MM.1S (cell line): Measurements from ENCODE around the gene CABLES2.

Experiments used
- DNase-seq: peaks from one replicate; pipeline ENCODE4 v3.0.0-alpha.2; 2015
- H2AFZ ChIP-seq: fragments of 300-600 bp; sonication (generic); 2 replicates; pipeline ENCODE4 v1.6.0; 2016; ENCODE audit warnings: antibody characterized with exemption, low read length
- H3F3A ChIP-seq: fragments of 300-600 bp; sonication (generic); 2 replicates; pipeline ENCODE4 v1.6.1; 2016; ENCODE audit warnings: mild to moderate bottlenecking, antibody characterized with exemption, low read length, moderate library complexity, mixed read lengths; ENCODE audit not compliant: insufficient read depth
- H3K27ac ChIP-seq: fragments of 300-600 bp; sonication (generic); 2 replicates; pipeline ENCODE4 v1.5.1; 2016; ENCODE audit warnings: mild to moderate bottlenecking, low read length
- H3K27me3 ChIP-seq: fragments of 300-600 bp; sonication (generic); replicated peaks from 2 replicates; pipeline ENCODE4 v1.6.0; 2016; ENCODE audit warnings: low read length; ENCODE audit not compliant: insufficient read depth
- H3K36me3 ChIP-seq: fragments of 300-600 bp; sonication (generic); replicated peaks from 2 replicates; pipeline ENCODE4 v1.6.1; 2016; ENCODE audit warnings: mild to moderate bottlenecking, low read length, mixed read lengths; ENCODE audit not compliant: insufficient read depth
- H3K4me1 ChIP-seq: fragments of 300-600 bp; sonication (generic); 2 replicates; pipeline ENCODE4 v1.6.1; 2016; ENCODE audit warnings: low read length, mixed read lengths
- H3K4me2 ChIP-seq: fragments of 300-600 bp; sonication (generic); 2 replicates; pipeline ENCODE4 v1.6.0; 2016; ENCODE audit warnings: low read depth, low read length
- H3K4me3 ChIP-seq: fragments of 300-600 bp; sonication (generic); 2 replicates; pipeline ENCODE4 v1.5.1; 2016; ENCODE audit warnings: low read length, mixed read lengths
- H3K79me2 ChIP-seq: fragments of 300-600 bp; sonication (generic); 2 replicates; pipeline ENCODE4 v1.6.1; 2016; ENCODE audit warnings: mixed run types, low read length, mixed read lengths
- H3K9ac ChIP-seq: fragments of 300-600 bp; sonication (generic); 2 replicates; pipeline ENCODE4 v1.6.1; 2016; ENCODE audit warnings: low read length, mixed read lengths
- H3K9me2 ChIP-seq: fragments of 300-600 bp; sonication (generic); replicated peaks from 2 replicates; pipeline ENCODE4 v1.6.1; 2016; ENCODE audit warnings: mild to moderate bottlenecking, low read length, mixed read lengths; ENCODE audit not compliant: insufficient read depth
- H3K9me3 ChIP-seq: fragments of 300-600 bp; sonication (generic); replicated peaks from 2 replicates; pipeline ENCODE4 v1.6.1; 2016; ENCODE audit warnings: mild to moderate bottlenecking, low read length, mixed read lengths; ENCODE audit not compliant: insufficient read depth
- H4K20me1 ChIP-seq: fragments of 300-600 bp; sonication (generic); 2 replicates; pipeline ENCODE4 v1.6.1; 2016; ENCODE audit warnings: mild to moderate bottlenecking, low read length, moderate library complexity, mixed read lengths; ENCODE audit not compliant: insufficient read depth
- EZH2 ChIP-seq: fragments of 300-600 bp; sonication (generic); optimal IDR thresholded peaks from 2 replicates; pipeline ENCODE3; 2017; ENCODE audit warnings: low read depth, mild to moderate bottlenecking, antibody characterized with exemption, low read length, mixed read lengths
- EZH2phosphoT487 ChIP-seq: fragments of 300-600 bp; sonication (generic); IDR thresholded peaks from 2 replicates; pipeline ENCODE4 v1.6.1; 2018; ENCODE audit warnings: antibody characterized with exemption, low read length
- TF ChIP-seq, protein P1 (sequence below): fragments of 300-600 bp; sonication (generic); IDR thresholded peaks from 2 replicates; pipeline ENCODE4 v1.5.1; 2016; ENCODE audit warnings: antibody characterized with exemption, low read length, mixed read lengths

CABLES2 gene

DNA sequence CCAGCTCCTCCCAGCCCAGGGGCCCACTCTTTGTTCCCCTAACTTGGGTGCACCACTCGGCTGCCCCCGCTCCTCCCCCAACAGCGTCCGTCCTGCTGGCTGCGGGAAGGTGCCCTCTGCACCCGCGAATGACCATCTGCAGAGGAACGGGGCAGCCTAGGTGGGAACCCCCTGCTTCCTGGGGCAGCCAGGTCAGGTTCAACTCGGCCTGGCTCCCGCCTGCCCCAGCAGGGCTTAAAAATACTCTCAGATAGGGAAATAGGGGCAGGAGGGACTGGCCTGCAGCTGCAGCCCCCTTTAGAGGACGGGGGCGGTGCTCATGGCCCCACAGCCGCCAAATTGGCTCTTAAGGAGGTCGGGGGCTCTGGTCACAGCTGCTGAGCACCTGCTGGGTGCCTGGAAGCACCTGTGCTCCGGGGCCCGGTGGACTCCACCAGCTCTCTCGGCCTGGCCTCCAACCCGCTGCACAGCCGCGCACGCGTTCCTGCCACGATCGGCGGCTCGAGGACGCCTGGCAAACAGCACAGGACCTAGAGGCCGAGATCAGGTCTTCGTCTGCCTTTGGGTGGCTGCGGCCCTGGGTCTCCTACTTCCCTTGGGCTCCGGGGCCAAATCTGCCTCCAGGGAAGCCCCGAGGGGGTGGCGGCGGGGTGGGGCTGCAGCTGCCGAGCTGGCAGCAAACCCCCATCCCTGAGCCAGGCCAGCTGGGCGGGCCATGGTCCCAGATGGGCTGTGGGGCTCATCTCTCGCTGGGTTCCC lies 39.3 kb downstream of the CABLES2 start:
- H3K4me1 ChIP-seq: peaks cover 13% of the 10 kb centered on the region

DNA sequence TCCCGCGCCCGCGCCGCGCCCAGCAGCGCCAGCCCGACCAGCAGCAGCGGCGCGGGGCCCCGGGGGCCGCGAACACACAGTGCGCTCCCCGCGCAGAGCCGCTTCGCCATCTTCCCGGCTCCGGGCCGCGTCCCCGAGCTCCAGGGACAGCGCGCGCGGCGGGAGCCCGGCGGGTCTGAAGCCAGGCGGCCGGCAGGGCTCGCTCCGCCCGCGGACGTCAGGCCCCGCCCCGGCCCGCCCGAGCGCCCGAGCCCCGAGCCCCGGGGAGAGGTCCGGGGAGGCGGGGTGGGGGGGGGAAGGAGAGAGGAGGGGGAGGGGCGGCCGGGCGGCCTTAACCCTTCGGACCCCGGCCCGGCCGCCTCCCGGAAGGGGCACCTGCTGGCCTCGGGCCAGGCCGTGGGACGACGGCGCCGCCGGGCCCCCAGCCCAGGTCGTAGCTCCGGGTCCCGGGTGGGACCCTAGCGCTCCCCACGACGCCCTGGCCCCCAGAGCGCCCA lies 39.9 kb downstream of the CABLES2 start, which contains the start of gene LAMA5:
TSS of gene LAMA5 (minus strand) at position 177 of the 497 bp plus-strand sequence. CDS start at position 110, 67 bp downstream.
- Histone ChIP-seq H3F3A (peaks cover 4% of the 10 kb centered on the region; the same call in 1 of the 2 replicates), H3K4me2 (peak within 1 kb of the TSS; percentile 99), H3K9ac (peak within 1 kb of the TSS; percentile 90), H3K4me1 (peaks cover 13% of the 10 kb centered on the region), H3K9me3 (no peaks in the 10 kb centered on the region), H3K4me3 (peak within 1 kb of the TSS; percentile 90), H3K79me2 (peaks cover 46% of the 10 kb centered on the region), H3K27ac (peak within 1 kb of the TSS; percentile 2; the same call in 1 of the 2 replicates), H3K36me3 (no peaks in the 10 kb centered on the region), H4K20me1 (no peaks in the 10 kb centered on the region), H3K27me3 (no peaks in the 10 kb centered on the region), H2AFZ (peak within 1 kb of the TSS; percentile 91), H3K9me2 (no peaks in the 10 kb centered on the region)
- peak; percentile 66 for DNase-seq
- TF ChIP-seq, protein P1, sequence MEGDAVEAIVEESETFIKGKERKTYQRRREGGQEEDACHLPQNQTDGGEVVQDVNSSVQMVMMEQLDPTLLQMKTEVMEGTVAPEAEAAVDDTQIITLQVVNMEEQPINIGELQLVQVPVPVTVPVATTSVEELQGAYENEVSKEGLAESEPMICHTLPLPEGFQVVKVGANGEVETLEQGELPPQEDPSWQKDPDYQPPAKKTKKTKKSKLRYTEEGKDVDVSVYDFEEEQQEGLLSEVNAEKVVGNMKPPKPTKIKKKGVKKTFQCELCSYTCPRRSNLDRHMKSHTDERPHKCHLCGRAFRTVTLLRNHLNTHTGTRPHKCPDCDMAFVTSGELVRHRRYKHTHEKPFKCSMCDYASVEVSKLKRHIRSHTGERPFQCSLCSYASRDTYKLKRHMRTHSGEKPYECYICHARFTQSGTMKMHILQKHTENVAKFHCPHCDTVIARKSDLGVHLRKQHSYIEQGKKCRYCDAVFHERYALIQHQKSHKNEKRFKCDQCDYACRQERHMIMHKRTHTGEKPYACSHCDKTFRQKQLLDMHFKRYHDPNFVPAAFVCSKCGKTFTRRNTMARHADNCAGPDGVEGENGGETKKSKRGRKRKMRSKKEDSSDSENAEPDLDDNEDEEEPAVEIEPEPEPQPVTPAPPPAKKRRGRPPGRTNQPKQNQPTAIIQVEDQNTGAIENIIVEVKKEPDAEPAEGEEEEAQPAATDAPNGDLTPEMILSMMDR: no peak
- TF ChIP-seq EZH2phosphoT487 (no peak), EZH2 (no peak)

More for the DNA sequence above, 39.3 kb downstream of the CABLES2 start:
- Histone ChIP-seq H3K27me3 (no peaks in the 10 kb centered on the region), H4K20me1 (no peaks in the 10 kb centered on the region), H3F3A (peaks cover 4% of the 10 kb centered on the region; the same call in 1 of the 2 replicates), H3K27ac (no peak overlapping the region), H2AFZ (peak overlapping the region; percentile 91), H3K36me3 (no peaks in the 10 kb centered on the region), H3K4me3 (peak overlapping the region; percentile 59), H3K4me2 (peak overlapping the region; percentile 99), H3K9me2 (no peaks in the 10 kb centered on the region), H3K9ac (peak overlapping the region; percentile 57), H3K79me2 (peaks cover 40% of the 10 kb centered on the region), H3K9me3 (no peaks in the 10 kb centered on the region)
- no peak for DNase-seq
- TF ChIP-seq, protein P1: no peak
- TF ChIP-seq EZH2 (no peak), EZH2phosphoT487 (no peak)

DNA sequence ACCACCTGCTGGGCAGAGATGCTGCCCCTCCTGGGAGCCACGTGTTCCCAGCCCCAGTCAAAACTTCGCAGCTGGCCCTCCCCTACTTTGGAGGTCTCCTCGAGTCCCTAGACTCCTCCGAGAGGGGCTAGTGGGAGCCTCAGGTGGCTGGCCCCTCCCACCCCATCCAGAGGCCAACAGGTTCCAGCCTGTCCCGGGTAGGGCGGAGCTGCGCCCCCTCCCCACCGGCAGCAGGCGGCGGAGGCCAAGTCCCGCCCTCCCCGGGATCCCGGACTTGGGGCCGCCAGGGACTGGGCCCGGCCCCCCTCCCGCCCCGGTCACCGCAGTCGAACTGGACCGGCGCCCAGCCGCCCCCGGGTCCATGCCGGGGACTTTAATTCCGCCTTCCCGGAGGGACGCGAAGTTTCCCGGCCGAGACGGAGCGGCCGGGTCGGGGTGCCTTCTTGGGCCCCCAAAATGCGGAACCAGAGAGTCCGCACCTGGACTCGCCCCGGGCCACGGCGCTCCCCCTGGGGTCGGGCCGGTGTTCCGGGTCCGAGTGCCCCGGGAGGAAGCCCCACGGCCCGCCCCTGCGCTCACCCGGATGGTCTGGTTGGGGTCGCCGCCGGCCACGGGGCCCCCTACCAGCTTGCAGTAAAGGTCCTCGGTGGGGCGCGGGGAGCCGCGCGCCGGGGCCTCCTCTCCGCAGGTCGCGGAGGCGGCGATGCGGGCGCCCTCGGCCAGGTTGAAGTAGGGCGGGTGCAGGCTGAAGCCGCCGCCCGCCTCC lies 40.5 kb downstream of the CABLES2 start:
- no peak for TF ChIP-seq EZH2
- TF ChIP-seq, protein P1: no peak
- TF ChIP-seq EZH2phosphoT487: no peak
- Histone ChIP-seq H3K9ac (peak overlapping the region; percentile 90), H3K4me3 (peak overlapping the region; percentile 90), H3K4me2 (peak overlapping the region; percentile 72), H3K36me3 (no peaks in the 10 kb centered on the region), H3K79me2 (peaks cover 46% of the 10 kb centered on the region), H3K27me3 (no peaks in the 10 kb centered on the region), H3K4me1 (peaks cover 13% of the 10 kb centered on the region), H2AFZ (peak overlapping the region; percentile 42; the same call in 1 of the 2 replicates), H4K20me1 (no peaks in the 10 kb centered on the region), H3K9me3 (no peaks in the 10 kb centered on the region), H3K9me2 (no peaks in the 10 kb centered on the region), H3F3A (peaks cover 4% of the 10 kb centered on the region; the same call in 1 of the 2 replicates), H3K27ac (peak overlapping the region; percentile 2; the same call in 1 of the 2 replicates)
- DNase-seq: peak; percentile 28
